HG02970 (cell line): ENCODE data around the gene PRKAB1.

Experiments used
- ATAC-seq: cut with Tn5 transposase; IDR thresholded peaks from one replicate; pipeline ENCODE4 v1.9.1; 2021; ENCODE audit warnings: mild to moderate bottlenecking, moderate library complexity, moderate number of reproducible peaks; ENCODE audit not compliant: unreplicated experiment, low FRiP score

Gene PRKAB1

GRCh38 chr12:119660076-119660475, 7.9 kb upstream of the PRKAB1 start:
- ATAC-seq, result no peak

DNA sequence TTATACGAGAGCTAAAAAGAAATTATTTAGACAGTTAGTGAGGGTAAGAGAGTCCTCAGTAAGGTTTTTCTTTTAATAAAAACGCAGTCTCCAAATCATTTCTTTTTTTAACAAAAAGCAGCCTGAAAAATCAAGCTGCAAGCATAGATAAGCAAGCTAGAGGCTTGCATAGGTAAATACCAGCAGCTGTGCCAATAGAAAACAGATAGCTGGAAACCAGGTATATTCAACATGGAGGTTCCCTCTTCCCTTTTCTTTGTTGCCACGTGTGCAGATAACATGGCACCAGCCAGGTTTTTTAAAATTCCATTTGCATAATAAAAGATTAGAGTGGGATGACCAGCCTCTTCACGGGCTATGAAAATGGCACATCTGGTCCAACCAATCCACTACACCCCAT, 6.1 kb upstream of the PRKAB1 start:
- no peak for ATAC-seq

GRCh38 chr12:119664642-119665041, 3.3 kb upstream of the PRKAB1 start:
- ATAC-seq, result no peak

DNA sequence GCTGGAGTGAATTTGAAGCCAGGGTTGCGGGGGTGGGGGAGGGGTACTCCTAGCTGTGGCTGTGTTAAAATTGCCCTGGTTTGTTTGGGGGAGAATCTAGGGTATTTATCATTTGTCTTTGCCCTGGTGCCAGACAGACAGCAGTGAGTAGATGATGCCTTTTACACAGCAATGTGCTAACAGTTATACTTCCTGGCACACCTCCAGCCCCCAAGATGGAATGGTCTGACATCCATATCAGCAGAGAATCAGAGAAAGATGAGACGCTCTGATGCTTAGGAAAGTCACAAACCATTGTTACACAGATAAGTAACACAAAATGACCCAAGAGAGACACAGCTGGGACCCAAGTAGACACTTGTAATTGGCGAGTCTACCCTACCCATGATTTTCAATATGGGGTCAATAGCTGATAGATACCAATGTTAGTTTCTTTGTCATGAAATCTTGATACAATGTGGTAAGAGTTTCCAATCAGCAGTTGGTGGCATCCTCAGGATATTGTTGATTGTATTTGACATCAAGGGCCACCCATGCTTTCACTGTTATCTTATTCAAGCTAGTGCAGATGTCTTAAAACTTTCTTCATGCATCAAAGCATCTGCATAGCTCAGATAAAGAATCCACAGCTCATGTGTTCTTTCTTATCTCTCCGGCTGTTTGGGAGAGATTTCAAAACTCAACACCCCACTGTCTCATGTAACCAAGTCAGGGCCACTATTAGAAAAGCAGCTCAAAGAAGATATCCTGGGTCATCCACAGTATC, 2.6 kb upstream of the PRKAB1 start:
- no peak for ATAC-seq

DNA sequence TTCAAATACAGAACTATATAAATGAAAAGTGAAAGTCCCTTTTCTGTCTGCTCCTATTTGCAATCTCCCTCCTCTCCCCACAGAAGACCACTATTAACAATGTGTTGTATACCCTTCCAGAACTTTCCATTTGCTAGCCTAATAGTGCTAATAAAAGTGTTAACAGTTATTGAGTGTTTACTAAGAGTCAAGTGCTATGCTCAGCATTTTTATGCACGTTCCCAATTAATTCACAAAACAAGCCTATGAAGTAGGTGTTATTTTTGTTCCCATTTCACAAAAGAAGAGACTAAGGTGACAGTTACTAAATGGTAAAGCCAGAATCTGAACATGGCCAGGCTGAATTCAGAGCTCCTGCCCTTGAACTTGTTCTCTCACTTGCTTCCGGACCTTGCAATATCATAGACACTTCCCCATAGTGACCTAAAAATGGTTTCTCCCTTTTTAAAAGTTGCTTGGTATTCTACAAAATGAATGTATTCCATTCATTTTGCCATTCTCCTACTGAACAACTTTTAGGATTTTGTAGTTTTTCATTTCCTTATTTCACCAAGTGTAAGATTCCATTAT, 1.6 kb upstream of the PRKAB1 start:
- ATAC-seq, result no peak

DNA sequence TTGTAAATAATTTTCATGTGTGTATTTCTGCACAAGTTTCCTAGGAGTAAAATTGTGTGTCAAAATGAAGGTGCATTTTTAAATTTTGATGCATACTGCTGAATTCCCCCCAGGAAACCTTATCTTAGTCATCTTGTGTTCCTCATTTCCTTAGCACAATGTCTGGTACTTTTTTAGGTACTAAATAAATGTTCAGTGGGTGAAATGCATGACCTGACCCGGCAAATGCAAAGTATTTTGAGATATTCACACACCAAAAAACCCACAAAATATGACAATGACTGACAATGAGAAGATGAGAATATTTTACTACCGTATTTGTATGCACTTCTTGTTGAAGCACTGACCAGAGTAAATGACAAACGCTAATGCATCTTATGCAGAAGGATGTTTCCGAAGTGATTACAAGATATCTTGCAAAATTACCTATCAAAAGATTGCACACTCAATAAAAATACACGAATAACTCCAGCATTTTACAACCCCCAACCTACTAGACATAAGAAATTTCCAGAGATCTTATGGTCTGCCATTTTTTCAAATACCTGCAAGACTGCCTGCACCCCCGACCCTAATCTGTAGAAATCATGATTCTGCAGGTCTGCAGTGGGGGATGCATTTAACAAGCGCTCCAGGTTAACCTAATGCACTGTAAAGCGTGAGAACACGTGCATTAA, 895 bp upstream of the PRKAB1 start:
- peak; percentile 6 for ATAC-seq

DNA sequence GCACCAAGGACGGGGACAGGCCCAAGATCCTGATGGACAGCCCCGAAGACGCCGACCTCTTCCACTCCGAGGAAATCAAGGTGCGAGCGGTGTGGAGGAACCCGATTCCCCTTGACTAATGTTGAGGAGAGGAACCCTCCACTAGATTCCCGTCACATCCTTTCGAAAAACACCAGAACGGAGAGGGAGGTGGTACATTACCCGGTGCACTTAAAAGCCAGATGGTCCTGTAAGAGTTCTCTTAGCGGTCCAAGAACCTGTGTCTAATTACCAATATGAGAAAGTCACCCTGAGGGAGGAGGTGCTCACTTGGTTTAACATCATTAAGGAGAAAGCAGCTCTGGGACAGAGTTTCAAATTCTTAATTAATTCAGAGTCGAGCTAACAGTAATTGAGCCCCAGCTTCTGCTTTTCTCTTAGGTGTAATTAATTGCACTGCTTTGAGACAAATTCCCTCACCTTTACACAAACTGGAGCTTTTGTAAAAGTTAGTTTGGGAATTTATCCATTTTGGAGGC, 450 bp downstream of the PRKAB1 start:
- ATAC-seq, result no peak

- ATAC-seq, result no peak
Measured at GRCh38 chr12:119669744-119670472, 2.0 kb downstream of the PRKAB1 start.

GRCh38 chr12:119671070-119671469, 3.1 kb downstream of the PRKAB1 start:
- ATAC-seq, result no peak

DNA sequence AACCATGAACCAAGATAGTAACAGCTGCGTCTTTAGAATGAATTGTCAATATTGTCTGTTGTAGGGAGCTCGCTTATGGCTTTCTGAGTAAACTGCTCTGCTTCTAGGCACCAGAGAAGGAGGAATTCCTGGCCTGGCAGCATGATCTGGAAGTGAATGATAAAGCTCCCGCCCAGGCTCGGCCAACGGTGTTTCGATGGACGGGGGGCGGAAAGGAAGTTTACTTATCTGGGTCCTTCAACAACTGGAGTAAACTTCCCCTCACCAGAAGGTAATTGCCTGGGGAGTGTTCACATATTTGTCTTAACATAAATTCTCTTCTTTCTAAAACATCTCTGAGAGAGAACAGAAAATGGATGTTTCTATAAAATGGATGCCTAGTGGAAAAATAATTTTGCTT, 4.3 kb downstream of the PRKAB1 start:
- no peak for ATAC-seq

DNA sequence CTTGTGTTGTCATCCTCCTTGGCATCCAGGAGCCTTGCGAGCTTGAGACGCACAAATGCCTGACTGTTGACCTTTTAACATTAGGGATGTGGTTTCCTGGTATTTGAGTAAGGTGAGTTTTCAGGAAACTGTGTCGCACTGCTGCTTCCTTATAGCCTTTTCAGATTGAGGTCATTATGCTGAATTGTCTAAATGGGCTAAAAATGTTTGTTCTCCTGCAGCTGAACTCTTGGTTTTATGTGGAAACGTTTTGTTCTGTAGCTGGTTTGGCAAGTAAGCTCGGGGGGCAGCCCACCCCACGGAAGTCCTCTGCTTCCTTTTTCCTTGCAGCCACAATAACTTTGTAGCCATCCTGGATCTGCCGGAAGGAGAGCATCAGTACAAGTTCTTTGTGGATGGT, 5.7 kb downstream of the PRKAB1 start:
- ATAC-seq, result no peak

DNA sequence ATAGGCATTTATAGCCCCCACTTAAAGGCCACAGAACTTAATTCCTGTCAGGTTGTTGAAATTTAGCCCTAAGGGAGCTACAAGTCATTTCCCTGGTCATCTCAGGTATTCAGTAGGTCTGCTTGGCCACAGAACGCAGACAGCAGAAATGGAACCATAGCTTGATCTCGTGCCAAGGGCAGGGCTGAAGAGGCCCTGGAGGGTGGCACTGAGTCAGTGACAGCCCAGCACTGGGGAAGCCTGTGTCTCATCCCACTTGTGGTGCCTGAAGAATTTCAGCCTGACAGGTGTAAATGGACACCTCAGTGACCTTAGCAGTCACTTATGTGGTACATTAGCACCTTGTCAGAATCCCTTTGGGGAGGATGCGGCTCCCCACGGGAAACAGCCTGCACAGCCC, 6.6 kb downstream of the PRKAB1 start:
- no peak for ATAC-seq

DNA sequence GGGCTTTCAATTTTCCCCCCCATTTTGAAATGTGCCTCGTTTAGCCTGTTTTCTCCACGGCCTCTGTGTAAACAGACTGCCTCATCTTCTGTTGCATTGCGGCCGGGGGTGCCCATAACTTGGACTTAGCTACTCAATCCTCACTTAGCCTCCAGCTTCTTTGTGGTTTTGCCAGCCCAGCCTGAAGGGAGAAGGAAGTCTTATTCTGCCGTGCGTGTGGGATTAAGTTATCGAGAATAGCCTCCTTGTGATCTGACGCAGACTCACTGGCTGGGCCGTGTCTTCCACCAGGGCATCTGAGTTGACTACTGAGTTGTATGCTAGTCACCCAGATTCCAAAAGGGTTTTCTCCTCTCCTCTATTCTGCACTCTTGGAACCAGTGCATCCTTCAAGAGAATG, 8.1 kb downstream of the PRKAB1 start:
- ATAC-seq, result no peak

DNA sequence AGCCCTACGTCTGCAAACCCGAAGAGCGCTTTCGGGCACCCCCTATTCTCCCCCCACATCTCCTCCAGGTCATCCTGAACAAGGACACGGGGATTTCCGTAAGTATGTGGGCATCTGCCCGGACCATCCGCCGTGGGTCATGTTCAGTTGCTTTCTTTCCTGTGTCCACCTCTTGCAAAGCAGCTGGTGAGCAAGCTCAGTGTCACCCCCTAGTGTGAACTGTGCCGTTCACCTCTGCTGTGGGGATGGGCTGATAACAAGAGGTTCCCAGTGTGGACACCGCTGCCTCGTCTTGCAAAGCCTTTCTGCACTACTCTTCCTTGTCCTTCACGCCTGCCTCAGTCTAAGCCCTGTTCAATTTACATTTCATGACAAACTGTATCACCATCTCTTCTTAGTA, 8.6 kb downstream of the PRKAB1 start:
- ATAC-seq, result no peak

DNA sequence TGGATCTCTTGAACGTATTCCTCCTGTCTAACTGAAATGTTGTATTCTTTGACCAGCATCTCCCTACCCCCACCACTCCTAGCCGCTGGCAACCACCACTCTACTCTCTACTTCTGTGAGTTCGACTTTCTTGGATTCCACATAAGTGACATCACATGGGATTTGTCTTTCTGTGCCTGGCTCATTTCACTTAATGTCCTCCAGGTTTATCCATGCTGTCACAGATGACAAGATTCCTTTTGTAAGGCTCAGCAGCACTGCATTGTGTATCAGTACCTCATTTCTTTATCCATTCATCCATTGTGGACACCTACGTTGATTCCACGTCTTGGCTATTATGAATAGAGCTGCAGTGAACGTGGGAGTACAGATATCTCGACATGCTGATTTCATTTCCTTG, 10.5 kb downstream of the PRKAB1 start:
- no peak for ATAC-seq

GRCh38 chr12:119679081-119679480, 11.1 kb downstream of the PRKAB1 start:
- no peak for ATAC-seq

DNA sequence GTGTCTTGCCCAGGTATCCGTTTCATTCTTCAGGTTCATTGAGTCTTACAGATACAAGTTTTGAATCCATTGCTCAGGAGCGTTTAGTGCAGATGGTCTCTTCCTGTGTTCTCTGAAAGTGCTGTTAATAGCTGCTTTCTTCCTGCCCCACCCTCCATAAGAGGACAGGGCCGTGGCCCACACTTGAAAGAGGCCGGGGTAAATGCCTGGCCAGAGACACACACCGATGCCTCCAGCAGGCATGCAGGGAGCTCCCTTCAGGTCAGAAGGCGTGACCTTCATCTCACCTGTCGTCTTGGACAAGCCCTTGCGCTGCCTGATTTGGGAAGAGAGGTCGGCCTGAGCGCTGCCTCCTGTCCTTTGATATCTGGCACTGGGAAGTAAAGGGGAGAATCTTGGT, 11.6 kb downstream of the PRKAB1 start:
- no peak for ATAC-seq

- no peak for ATAC-seq
Measured at GRCh38 chr12:119681111-119681510, 13.2 kb downstream of the PRKAB1 start.

DNA sequence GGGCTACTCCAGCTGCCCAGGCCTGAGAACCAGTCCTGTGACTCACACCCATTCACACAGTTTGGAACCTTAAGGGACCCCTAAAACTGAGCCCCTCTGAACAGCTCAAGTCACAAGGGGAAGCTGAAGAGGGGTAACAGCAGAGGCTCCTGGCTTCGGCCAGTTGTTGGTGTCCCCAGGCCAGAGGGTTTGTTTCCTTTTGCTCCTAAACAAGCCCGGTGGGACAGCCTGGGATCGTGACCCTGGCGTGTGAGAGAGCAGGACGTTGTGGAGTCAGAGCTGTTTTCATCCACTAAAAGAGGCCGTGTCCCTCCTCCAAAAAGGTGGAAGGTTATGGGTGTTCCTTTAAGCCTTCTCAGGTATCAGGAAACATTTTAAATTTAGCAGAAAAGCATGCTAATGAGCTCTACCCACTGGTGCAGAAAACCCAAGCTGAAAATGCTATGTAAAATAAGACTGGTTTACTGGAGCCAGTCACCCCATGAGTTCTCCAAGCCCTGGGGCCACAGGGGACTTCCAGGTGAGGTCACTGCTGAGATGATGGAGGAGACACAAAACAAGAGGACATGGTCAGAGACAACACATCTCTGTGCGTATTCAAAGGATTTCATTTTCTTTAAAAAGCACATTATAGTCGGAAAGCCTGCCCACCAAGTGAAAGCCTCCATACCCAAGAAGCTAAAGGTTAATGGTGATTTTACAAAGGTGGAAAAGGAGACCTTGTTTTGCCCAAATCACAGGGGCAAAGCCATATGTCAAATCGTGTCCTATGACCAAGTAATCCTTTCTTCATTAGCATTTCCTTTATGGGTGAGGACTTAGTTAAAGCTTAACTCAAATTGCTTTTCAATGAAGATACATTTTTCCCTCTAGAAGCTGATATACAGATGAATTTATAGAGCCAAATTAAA, 14.1 kb downstream of the PRKAB1 start:
- no peak for ATAC-seq

GRCh38 chr12:119682639-119683252, 14.8 kb downstream of the PRKAB1 start:
- ATAC-seq, result no peak
